HT-29 (cell line): ENCODE measurements around the gene CBARP. TPM values are rescaled to one million over a fixed set of nuclear protein-coding genes. Genes with fewer than 3 reads are reported as not detected.
"Not testable (repeated sequence)": the region's sequence is repeated elsewhere in the genome, so short reads cannot be mapped to it uniquely, and the experiment has no call there.

ENCODE experiments used
- DNase-seq: peaks from one replicate; pipeline ENCODE4 v3.0.0-alpha.2; 2015; ENCODE audit warnings: low spot score
- total RNA-seq: library from RNA; depleted of rRNA; stranded (reverse); fragments of >200 nt; shearing (Covaris generic); gene quantifications from 2 replicates; pipeline ENCODE4 v1.2.3, GENCODE V29; 2014

CBARP gene
- total RNA-seq, 1 experiment from 2014 or later = 3.9 TPM

DNA sequence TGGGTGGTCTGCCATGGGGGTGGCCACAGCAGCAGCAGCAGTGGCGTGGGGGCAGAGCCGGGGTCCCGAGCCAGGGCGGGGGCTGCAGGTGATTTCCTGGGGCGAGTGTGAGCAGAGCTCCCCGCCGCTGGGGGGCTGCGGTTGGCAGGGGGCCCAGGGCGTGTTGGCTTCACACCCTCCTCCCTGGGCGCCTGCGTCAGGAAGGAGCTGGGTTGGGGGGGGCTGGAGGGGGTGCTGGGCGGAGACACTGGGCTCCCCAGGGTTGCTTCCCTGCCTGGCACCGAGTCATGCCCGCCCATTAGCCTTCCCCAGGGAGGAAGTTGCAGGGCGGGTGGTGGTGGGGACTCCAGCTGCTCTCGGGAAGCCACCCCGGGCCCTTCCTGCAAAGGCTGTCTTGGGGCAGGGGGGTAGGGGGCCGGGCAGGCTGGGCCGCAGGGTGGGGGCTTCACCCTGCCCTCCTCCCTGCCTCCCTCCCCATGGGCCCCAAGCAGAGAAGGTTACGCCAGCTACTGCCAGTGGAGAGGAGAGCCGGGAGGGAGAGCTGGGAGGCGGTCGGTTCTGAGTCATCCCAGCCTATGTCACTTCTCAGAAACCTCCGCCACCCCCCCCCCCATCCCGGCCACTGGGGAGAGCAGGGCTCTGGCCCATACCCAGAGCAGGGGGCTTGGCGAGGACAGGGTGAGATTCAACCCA lies 15.2 kb upstream of the CBARP start:
- DNase-seq = peak; percentile 78

DNA sequence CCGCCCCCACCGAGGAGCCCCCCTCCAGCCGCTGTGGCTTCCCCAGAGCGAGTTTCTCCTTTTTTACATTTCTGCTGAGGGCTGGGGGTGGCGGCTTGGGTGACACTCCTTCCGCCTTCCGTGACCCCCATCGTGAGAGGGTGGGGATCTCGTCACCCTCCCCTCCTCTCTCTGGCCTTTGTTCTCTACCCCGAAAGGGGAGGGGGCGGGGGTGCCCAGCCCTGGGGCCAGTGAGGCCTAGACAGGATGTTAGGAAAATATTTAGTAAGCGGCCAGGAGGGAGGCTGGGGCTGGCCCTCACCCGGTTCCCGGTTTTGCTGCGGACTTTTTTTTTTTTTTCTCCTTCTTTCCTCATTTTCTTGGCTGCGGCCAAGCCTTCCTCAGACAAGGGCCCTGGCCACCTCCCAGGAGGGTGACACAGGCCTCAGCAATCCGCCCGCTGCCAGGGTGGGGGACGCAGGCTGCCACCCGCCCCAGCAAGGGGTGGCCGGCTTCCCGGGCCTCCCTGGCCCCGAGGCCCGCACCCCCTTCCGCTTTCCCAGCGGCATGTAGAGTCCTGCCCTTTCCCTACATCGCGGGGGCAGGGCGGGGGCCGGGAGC lies 14.5 kb upstream of the CBARP start:
- peak; percentile 69 for DNase-seq

DNA sequence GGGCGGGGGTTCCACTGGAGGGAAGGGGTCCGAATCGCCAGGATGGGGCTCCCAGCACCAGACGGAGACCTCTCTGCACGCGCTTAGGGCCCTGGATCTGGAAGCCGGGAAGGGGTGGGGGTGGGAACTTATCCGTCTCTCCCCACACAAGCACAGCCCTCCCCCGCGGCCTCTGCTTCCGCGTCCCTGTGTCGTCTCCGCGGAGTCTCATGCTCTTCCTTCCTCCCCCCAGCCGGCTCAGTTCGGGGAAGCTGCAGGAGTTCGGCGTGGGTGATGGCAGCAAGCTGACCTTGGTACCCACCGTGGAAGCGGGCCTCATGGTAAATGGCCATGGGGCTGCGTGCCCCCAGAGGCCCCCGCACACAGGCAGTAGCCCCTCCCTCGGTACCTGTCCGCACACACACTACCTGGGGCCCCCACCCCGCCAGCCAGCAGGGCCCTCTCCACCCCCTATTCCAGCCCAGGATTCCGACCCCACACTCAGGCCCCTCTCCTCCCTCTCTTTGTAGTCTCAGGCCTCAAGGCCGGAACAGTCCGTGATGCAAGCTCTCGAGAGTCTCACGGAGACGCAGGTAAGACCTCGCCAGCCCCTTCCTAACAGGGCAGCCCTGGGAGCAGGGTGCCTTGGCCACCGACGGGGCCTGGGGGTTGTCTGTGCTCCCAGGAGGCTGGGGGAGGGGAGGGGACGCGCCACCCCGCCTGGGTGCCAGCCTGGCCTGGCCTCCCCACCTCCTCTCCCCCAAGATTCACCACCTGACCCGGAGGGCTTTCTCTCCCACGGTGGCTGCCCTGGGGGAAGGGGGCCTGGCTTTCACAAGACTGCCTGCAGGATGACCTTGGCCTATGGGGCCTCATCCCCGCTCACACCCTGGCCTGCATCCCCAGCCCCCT lies 13.8 kb upstream of the CBARP start:
- peak; percentile 65 for DNase-seq

DNA sequence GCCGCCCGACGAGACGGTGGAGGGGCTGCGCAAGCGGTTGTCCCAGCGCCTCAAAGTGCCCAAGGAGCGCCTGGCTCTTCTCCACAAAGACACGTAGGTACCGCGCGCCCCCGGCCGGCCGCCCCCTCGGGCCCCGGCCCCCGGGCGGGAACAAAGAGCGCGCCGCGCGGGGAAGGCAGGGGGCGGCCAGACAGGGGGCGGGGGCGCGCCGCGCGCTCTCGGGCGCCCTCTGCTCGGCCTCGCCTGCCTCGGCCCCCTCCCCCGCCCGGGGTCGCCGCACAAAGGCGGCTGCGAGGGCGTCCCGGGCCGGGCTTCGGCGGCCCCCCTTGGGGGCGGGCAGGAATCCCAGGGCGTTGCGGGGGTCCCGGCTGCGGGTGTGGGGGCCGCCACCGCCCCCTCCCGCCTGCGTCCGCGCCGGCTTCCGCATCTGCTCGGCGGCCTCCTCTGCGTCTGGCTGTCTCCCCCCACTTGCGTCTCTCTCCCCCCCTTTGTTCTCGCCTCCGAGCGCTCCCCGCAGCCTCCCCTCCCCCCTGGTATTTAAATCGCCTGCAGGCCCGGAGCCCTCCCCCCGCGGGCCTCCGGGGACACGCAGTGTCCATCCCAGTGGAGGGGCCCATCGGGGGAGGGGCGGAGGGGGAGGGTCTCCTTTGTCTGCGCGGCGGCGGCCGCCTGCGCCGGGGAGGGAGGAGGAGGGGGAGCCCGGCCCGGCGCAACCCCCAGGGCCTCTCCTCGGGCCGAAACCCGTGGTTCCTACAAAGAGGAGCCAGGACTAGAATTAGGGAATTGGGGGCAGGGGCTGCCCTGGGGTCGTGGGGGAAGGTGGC lies 12.8 kb upstream of the CBARP start:
- DNase-seq = no peak

DNA sequence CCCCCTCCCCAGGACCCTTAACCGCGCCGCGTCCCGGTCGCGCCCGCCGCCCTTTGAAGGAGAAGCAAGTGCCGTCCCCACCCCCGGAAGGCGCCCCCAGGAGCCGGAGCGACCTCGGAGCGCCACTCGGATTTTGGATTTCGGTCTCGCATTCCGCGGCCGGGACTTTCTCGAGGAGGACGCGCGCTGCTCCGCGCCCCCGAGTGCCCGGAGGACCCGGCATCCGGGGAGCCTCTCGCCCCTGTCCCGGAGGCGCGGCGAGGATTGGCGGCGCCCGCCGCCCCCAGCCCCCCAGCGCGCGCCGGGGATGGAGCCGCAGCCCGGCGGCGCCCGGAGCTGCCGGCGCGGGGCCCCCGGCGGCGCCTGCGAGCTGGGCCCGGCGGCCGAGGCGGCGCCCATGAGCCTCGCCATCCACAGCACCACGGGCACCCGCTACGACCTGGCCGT lies 12.2 kb upstream of the CBARP start:
- DNase-seq = no peak

DNA sequence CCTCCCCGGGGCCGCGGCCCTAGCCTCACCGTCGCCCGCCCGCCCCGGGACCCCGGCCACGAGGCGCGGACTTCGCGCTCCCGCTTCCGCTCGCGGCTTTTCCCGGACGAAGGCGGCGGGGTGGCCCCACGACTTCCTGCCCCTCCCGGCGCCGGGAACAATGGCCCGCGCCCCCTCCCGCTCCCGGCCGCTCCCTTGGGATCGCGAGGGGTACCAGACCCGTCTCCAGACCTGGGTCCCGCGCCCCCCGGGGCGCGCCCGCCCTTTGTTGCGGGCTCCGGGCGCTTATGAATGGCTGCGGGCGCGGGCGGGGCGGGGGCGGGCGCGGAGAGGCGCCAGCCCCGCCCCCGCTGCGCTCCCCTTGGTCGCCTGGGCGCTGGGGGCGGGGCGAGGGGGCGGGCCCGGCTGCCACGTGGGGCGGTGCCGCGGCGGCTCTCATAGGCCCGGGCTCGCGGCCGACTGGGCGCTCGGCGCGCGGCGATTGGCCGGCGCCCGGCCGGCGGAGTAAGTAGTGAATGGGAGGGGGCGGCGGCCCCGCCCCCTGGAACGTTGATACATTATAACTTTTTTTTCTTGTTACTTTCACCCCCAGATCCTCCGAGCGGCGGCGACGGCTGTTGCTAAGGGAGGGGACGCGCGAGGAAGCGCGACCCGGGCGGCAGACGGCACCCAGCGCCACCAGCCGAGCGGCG lies 11.6 kb upstream of the CBARP start:
- peak; percentile 89 for DNase-seq

DNA sequence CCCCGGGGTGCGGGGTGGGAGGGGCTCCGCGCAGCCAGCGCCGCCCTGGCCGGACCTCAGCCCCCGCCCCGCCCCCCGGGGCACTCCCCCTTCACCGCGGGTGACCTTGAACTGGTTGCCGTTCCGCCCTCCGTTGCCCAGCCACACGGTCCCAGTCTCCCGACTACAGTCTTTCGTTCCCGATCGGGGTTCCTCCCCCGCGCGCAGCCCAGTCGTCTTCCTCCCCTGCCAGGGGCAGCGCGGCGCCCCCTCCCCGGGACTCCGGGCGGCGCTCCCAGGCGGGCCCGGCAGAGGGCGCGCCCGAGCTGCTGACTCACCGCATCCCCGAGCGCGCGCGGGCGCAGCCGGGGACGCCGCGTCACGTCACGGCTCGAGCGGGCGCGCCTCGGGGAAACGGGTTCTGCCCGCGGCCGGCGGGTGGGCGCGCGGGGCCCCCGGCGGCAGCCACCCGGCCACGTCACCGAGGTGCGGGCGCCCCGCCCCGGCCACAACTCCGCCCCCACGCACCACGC lies 11.0 kb upstream of the CBARP start:
- no peak for DNase-seq

DNA sequence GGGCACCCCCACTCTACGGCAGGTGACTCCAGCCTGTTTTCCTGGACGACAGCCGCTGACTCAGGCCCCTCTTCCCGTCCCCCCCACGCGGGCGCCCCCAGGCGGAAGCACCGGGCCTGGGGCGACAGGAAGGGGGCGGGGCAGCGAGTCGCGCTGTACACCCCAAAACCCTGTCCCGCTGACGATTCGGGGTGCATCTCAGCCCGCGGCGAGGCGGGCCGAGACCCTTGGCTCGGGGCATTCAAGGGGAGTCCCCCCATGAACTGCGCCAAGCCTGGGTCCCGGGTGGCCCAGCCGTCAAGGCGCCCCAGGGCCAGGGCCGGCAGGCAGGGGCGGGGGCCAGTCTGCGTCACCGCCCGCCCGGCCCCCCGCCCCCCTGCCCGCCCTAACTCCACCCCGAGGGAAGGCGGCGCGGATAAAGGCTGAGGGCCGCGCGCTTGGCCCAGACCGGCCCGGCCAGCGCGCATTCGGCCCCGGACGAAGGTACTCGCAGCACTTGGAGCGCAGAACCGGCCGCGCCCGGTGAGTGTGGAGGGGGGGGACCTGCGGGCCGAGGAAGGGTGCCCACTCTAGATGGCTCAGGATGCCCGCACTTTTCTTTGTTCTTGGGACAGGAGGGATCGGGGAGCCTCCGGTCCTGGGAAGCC lies 10.5 kb upstream of the CBARP start, which contains the start of gene MIDN:
MIDN (plus strand) TSS at position 445 of the 647 bp plus-strand sequence. CDS start 1,714 bp downstream, outside the sequence.
- peak; percentile 80 for DNase-seq

DNA sequence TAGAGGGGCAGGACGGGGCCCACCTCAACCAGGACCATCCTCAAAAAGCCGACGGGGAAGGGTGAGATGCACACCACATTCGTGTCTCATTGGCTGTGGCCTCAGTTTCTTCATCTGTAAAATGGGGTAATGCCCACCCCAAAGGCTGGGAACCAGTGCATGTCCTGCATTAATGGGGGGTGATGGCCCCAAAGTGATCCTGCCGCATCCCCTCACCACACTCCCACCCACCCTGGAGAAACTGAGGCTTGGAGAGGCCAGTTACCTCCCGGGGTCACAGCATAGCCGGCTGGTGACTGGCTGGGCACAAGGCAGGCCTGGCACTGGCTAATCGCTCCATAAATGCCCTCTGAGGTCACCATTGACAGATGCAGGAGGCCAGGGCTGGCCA lies 9.9 kb upstream of the CBARP start:
- no peak for DNase-seq

DNA sequence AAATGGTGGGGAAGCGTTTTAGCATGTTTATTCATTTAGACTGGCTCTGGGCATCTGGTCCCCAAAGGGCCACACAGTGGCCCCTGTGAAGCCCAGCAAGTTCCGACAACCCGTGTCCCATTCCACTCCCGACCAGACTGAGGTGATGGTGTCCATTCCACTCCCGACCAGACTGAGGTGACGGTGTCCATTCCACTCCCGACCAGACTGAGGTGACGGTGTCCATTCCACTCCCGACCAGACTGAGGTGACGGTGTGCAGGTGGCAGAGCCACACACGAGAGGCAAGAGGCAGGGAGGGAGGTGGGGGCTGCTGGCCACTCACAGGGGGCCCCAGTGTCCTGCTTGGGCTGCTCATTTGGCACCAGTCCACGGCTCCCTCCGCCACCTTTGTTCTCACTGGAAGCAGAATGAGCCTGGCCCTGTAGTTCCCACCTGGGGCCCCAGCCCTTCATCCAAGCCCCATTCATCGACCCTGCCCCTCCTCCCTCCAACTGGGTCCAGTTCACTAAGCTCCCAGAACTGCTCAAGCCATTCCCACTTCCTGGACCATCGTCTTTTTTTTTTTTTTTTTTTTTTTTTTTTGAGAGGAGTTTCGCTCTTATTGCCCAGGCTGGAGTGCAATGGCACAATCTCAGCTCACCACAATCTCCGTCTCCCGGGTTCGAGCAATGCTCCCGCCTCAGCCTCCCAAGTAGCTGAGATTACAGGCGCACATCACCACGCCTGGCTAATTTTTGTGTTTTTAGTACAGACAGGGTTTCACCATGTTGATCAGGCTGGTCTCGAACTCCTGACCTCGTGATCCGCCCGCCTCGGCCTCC lies 8.7 kb upstream of the CBARP start:
- DNase-seq = not testable (repeated sequence)

DNA sequence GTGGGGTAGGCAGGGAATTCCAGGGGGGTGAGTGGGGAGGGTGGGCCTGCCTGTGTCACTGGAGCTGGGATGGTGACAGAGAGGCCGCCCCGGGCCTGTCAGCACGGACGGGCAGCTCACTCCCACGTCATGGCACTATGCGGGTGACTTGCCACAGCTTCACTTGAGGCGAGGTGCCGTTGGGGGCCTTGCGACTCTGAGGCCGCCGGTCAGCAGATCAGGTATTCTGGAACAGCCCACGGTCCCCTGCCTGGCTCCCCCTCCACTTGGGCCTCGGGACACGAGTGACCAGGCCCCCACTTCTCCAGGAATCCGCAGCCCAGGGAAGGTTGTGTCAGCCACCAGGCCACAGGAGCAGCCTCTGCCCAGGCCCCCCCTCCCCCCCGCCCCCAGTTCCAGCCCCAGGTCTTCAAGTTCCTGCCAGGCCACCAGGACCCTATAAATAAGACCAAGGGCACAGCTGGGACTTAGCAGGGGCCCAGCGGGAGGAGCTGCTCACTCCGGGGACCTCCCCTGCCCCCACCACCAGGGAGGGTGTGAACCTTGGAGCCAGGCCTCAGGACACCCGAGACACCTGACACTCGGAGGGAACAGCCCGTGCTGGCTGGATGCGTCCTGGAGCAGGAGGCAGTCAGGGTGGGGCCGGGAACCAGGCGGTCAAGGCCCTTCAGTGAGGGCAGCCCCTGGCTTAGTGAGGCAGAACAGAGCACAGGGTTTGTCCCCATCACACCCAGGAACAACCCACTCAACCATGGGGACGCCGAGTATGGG lies 7.9 kb upstream of the CBARP start:
- no peak for DNase-seq

DNA sequence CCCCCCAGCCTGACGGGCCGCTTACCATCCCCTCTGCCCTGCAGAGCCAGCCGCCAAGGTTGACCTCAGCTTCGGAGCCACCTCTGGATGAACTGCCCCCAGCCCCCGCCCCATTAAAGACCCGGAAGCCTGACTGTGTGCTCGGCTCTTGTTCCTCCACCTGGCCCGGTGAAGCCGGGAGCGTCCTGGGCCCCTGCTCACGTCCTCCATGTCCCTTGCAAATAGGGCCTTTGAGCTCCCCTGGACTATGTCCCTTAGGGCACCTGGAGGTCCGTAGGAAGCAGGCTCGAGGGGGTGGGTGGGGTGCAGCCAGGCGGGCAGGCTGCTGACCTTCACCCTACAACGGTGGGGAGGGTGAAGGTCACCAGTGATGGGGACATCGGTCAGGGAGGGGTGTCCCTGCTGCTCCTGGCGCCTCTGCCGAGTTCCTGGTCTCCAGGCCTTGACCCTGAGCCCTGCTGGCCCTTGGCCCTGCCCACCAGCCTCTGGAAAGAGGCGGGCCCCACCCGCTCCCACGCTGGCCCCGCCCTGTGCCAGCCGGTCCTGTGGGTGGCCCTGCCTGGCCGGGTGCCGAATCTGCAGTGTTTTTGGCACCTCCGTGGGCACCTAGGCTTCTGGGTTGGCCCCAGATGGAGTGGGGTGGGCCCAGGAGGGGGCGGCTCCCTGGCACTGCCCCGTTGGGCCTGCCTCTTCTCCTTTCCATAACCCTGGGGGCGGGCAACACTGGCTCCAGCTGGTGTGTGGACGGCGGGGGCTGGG lies 7.1 kb upstream of the CBARP start:
- DNase-seq = peak; percentile 9

DNA sequence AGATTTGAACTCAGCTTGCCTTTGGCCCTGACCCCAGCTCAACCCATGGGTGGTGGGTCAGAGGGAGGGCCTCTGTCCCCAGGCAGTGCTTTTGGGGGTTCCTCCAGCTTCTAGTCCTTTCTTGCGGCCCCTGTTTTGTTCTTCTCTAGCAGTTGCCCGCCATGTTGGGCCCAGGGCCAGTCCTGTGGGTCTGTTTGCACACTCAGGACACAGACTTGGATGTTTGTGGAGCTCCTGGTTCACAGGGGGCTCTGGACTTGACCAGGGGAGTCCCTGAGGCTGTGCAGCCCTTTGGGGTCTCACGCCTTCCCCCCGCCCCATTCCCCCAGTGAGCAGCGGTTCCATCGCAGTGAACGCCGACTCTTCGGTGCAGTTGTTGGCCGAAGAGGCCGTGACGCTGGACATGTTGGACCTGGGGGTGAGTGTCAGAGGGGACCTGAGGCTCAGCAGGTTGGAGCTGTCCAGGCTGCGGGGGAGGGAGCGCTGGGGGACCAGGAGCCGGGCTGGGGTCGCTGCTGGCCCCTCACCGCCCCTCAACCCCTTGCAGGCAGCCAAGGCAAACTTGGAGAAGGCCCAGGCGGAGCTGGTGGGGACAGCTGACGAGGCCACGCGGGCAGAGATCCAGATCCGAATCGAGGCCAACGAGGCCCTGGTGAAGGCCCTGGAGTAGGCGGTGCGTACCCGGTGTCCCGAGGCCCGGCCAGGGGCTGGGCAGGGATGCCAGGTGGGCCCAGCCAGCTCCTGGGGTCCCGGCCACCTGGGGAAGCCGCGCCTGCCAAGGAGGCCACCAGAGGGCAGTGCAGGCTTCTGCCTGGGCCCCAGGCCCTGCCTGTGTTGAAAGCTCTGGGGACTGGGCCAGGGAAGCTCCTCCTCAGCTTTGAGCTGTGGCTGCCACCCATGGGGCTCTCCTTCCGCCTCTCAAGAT lies 6.2 kb upstream of the CBARP start:
- DNase-seq = peak; percentile 79

DNA sequence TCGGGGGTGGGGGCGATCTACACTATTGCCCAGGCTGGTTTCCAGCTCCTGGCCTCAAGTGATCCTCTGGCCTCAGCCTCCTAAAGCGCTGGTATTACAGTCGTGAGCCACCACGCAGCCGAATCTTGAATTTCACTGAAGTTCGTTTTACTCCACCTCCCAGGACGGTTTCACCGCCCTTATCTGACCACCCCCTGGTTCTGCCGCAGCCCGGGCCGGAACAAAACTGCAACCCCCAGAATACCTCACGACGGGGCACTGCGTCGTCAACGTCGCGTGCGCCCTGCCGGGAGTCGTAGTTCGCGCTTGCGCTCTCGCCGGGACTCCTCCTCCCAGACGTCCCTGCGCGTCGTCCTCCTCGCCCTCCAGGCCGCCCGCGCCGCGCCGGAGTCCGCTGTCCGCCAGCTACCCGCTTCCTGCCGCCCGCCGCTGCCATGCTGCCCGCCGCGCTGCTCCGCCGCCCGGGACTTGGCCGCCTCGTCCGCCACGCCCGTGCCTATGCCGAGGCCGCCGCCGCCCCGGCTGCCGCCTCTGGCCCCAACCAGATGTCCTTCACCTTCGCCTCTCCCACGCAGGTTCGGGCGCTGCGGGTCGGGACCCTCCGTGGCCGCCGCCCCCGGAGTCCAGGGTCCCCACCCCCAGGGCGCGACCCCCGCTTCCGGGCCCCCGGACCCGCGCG lies 3.8 kb upstream of the CBARP start, which contains the start of gene ATP5F1D:
ATP5F1D (plus strand) TSS at position 335 of the 679 bp plus-strand sequence; CDS start at position 435, 100 bp downstream.
- peak; percentile 87 for DNase-seq

DNA sequence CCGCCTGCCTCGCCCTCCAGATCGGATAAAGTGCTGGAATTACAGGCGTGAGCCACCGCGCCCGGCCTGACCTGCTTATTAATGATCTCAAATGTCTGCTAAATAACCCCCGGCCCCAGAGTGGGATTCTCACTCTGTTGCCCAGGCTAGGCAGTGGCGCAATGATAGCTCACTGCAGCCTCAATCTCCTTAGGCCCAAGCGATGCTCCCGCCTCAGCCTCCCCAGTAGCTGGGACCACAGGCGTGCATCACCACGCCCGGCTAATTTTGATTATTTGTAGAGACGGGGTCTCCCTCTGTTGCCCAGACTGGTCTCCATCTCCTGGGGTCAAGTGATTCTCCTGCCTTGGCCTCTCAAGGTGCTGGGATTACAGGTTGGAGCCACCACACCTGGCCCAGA lies 3.1 kb upstream of the CBARP start:
- no peak for DNase-seq
